Prostate gland (tissue), 2 donors: ENCODE measurements around the gene PDP2.

Experiments
- CTCF ChIP-seq, 4 experiments: fragments of 200-600 bp in 2 of 4; fragments of 450-650 bp in 2 of 4; sonication (generic) in 2 of 4; IDR thresholded peaks; 1 replicate in 3 of 4; 2 replicates in 1 of 4; pipeline ENCODE4 v1.5.1; 2016 to 2019; ENCODE audit warnings: antibody characterized with exemption in 4 of 4, mild to moderate bottlenecking in 2 of 4, moderate library complexity in 2 of 4
- POLR2A ChIP-seq: fragments of 450-650 bp; IDR thresholded peaks from one replicate; pipeline ENCODE4 v1.6.1; 2016; ENCODE audit warnings: antibody characterized with exemption, mild to moderate bottlenecking

GRCh38 chr16:66856801-66857200 lies 23.5 kb upstream of the PDP2 start:
- TF ChIP-seq CTCF (IDR thresholded peaks at IDR 0.05) (no peak), POLR2A (no peak)
